Measurements from ENCODE around the gene SMYD2. TPM values are rescaled to one million over a fixed set of nuclear protein-coding genes. Genes with fewer than 3 reads are reported as not detected.

Gene SMYD2
- total RNA-seq, 1 experiment from 2014 or later: 47.5 TPM

DNA sequence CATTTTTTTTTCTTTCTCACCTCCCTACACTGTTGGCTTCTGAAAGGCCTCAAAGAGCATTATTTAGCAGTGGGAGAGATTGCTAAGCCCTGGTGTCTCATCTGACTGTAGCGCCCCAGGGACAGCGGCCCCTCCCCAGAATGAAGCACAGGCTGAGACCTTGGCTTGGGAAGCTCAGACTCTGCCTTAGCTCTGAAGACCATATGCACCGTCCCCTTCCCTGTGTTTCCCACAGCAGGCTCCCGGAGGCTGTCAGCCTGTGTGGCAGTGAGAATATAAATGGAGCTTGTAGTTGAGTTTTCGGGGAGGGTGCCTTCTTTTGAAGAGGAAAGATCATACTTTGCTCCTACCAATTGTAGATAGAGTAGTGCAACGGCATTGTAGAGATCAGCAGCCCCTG, 25.3 kb downstream of the SMYD2 start:
- Mint-ChIP-seq H3K4me3 (ENCODE audit: low read depth, unreplicated experiment) (no peak overlapping the region), H3K9me3 (ENCODE audit: low read depth, unreplicated experiment) (no peaks in the 10 kb centered on the region), H3K27ac (ENCODE audit: unreplicated experiment) (no peak overlapping the region), H3K36me3 (ENCODE audit: insufficient read depth, unreplicated experiment) (no peaks in the 10 kb centered on the region), H3K27me3 (ENCODE audit: unreplicated experiment) (no peaks in the 10 kb centered on the region), H3K4me1 (ENCODE audit: low read depth, unreplicated experiment) (no peaks in the 10 kb centered on the region)
- BruUV-seq (replicated peaks): no TSS peak
- TF ChIP-seq CTCF (IDR thresholded peaks at IDR 0.05; ENCODE audit: unreplicated experiment): no peak
- CTCF ChIA-PET: no interaction called here
- DNase-seq: no peak
- intact Hi-C loops (cut with micrococcal nuclease; ENCODE audit: unreplicated experiment): no loop called here

GRCh38 chr1:214310010-214310409, 29.1 kb downstream of the SMYD2 start:
- Mint-ChIP-seq H3K27ac (ENCODE audit: unreplicated experiment) (no peak overlapping the region), H3K36me3 (ENCODE audit: insufficient read depth, unreplicated experiment) (peaks cover 5% of the 10 kb centered on the region), H3K4me3 (ENCODE audit: low read depth, unreplicated experiment) (no peak overlapping the region), H3K9me3 (ENCODE audit: low read depth, unreplicated experiment) (no peaks in the 10 kb centered on the region), H3K4me1 (ENCODE audit: low read depth, unreplicated experiment) (no peaks in the 10 kb centered on the region), H3K27me3 (ENCODE audit: unreplicated experiment) (no peaks in the 10 kb centered on the region)
- CTCF ChIA-PET: no interaction called here
- no TSS peak for BruUV-seq (replicated peaks)
- intact Hi-C loops (cut with micrococcal nuclease; ENCODE audit: unreplicated experiment): no loop called here
- TF ChIP-seq CTCF (IDR thresholded peaks at IDR 0.05; ENCODE audit: unreplicated experiment): no peak
- no peak for DNase-seq

DNA sequence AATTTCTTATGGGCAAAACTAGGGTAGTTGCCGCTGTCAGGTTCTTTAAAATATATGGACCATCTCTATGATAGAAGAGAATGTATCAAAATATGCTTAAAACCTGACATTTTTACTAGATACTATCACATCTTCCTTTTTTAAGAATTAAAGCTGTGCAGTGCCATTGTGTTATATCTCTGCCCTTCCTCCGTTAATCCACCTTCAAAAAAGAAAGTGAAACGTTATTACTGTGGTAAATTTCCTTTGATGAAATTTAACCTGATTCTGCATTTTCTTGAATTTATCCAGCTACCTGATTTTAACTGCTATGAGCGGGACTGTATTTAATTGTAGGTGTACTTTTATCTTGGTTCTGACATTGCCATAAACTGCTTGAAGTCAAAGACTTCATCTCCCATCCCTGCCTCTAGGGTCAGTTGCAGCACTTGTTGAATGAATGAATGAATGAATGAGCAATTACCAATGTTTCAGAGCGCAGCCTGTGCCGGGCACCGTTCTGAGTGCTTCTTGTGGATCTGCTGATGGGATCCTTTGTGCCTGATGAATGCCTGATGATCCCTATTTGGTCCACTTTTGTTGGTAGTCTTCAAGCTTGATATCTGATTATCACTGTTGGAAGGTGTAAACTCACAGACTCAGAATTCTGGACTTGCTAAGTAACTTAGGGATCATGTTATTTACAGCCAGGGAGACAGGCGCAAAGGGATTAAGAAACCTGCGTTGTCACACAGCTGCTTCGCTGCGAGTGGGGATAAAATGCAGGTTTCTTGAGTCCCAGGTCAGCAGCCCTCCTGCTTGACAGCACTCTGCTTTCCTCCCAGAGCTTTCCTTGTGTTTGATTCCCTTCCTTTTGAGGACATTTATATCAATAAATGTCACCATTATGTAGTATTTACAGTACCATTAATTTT, 30.1 kb downstream of the SMYD2 start:
- Mint-ChIP-seq H3K36me3 (ENCODE audit: insufficient read depth, unreplicated experiment) (peaks cover 5% of the 10 kb centered on the region), H3K27me3 (ENCODE audit: unreplicated experiment) (no peaks in the 10 kb centered on the region), H3K9me3 (ENCODE audit: low read depth, unreplicated experiment) (no peaks in the 10 kb centered on the region), H3K4me3 (ENCODE audit: low read depth, unreplicated experiment) (no peak overlapping the region), H3K27ac (ENCODE audit: unreplicated experiment) (no peak overlapping the region), H3K4me1 (ENCODE audit: low read depth, unreplicated experiment) (no peaks in the 10 kb centered on the region)
- intact Hi-C loops (cut with micrococcal nuclease; ENCODE audit: unreplicated experiment): no loop called here
- CTCF ChIA-PET: interaction anchor here (0.7 kb wide), 1 partner anchor 22 kb away, joined by 3 read pairs; no protein-coding TSS in a partner anchor
- DNase-seq: no peak
- TF ChIP-seq CTCF (IDR thresholded peaks at IDR 0.05; ENCODE audit: unreplicated experiment): no peak
- BruUV-seq (replicated peaks): no TSS peak

GRCh38 chr1:214312530-214313051, 31.6 kb downstream of the SMYD2 start:
- no TSS peak for BruUV-seq (replicated peaks)
- peaks cover 5% of the 10 kb centered on the region for H3K36me3 Mint-ChIP-seq (ENCODE audit: insufficient read depth, unreplicated experiment)
- H3K4me3 Mint-ChIP-seq (ENCODE audit: low read depth, unreplicated experiment): no peak overlapping the region
- intact Hi-C loops (cut with micrococcal nuclease; ENCODE audit: unreplicated experiment): no loop called here
- H3K4me1 Mint-ChIP-seq (ENCODE audit: low read depth, unreplicated experiment): peaks cover 7% of the 10 kb centered on the region
- no peak for TF ChIP-seq CTCF (IDR thresholded peaks at IDR 0.05; ENCODE audit: unreplicated experiment)
- no peaks in the 10 kb centered on the region for H3K9me3 Mint-ChIP-seq (ENCODE audit: low read depth, unreplicated experiment)
- H3K27me3 Mint-ChIP-seq (ENCODE audit: unreplicated experiment): no peaks in the 10 kb centered on the region
- H3K27ac Mint-ChIP-seq (ENCODE audit: unreplicated experiment): no peak overlapping the region
- CTCF ChIA-PET: no interaction called here
- no peak for DNase-seq
